ENCODE data around the gene POLRMT.
"Not testable (repeated sequence)": the region's sequence is repeated elsewhere in the genome, so short reads cannot be mapped to it uniquely, and the experiment has no call there.

POLRMT gene

GRCh38 chr19:613732-614567 is 19.4 kb downstream of the POLRMT start:
- no peak for DNase-seq (ENCODE audit: low read depth in 1 of 2, low spot score in 1 of 2)

GRCh38 chr19:612941-613340 is 20.4 kb downstream of the POLRMT start:
- no peak for DNase-seq (ENCODE audit: low read depth in 1 of 2, low spot score in 1 of 2)

GRCh38 chr19:611481-611868 is 21.9 kb downstream of the POLRMT start:
- peak in 1 of 2 donors; percentile 40 for DNase-seq (ENCODE audit: low read depth in 1 of 2, low spot score in 1 of 2)

- peak; percentile 31 to 34 for DNase-seq (ENCODE audit: low read depth in 1 of 2, low spot score in 1 of 2)
Observed at GRCh38 chr19:610801-611480, 22.4 kb downstream of the POLRMT start.

- peak in 1 of 2 donors; percentile 19 for DNase-seq (ENCODE audit: low read depth in 1 of 2, low spot score in 1 of 2)
Observed at GRCh38 chr19:610071-610800, 23.1 kb downstream of the POLRMT start.

- no peak for DNase-seq (ENCODE audit: low read depth in 1 of 2, low spot score in 1 of 2)
Observed at GRCh38 chr19:609004-609346, 24.4 kb downstream of the POLRMT start.

- no peak for DNase-seq (ENCODE audit: low read depth in 1 of 2, low spot score in 1 of 2)
Observed at GRCh38 chr19:608155-609003, 25.0 kb downstream of the POLRMT start.

- DNase-seq (ENCODE audit: low read depth in 1 of 2, low spot score in 1 of 2) = no peak
Observed at GRCh38 chr19:607301-608154, 25.8 kb downstream of the POLRMT start.

GRCh38 chr19:605061-605971 is 28.0 kb downstream of the POLRMT start:
- not testable (repeated sequence) for DNase-seq (ENCODE audit: low read depth in 1 of 2, low spot score in 1 of 2)

GRCh38 chr19:604355-604754 is 29.0 kb downstream of the POLRMT start:
- DNase-seq (ENCODE audit: low read depth in 1 of 2, low spot score in 1 of 2) = no peak

GRCh38 chr19:603779-604178 is 29.6 kb downstream of the POLRMT start:
- not testable (repeated sequence) for DNase-seq (ENCODE audit: low read depth in 1 of 2, low spot score in 1 of 2)

GRCh38 chr19:603302-603639 is 30.1 kb downstream of the POLRMT start:
- not testable (repeated sequence) for DNase-seq (ENCODE audit: low read depth in 1 of 2, low spot score in 1 of 2)

GRCh38 chr19:602391-603301 is 30.7 kb downstream of the POLRMT start:
- DNase-seq (ENCODE audit: low read depth in 1 of 2, low spot score in 1 of 2) = no peak

- no peak for DNase-seq (ENCODE audit: low read depth in 1 of 2, low spot score in 1 of 2)
Observed at GRCh38 chr19:601790-602189, 31.5 kb downstream of the POLRMT start.

- DNase-seq (ENCODE audit: low read depth in 1 of 2, low spot score in 1 of 2) = no peak
Observed at GRCh38 chr19:601310-601709, 32.0 kb downstream of the POLRMT start.

GRCh38 chr19:597406-598315 is 35.7 kb downstream of the POLRMT start:
- no peak for DNase-seq (ENCODE audit: low read depth in 1 of 2, low spot score in 1 of 2)

GRCh38 chr19:596263-596655 is 37.1 kb downstream of the POLRMT start:
- DNase-seq (ENCODE audit: low read depth in 1 of 2, low spot score in 1 of 2) = no peak

Measured in stimulated activated CD4-positive, alpha-beta T cell treated with anti-CD3 and anti-CD28 coated beads, Interleukin-15, amount 100 ng/mL, for 1 hour (primary cell).